ENCODE measurements around the gene PAK1.

PAK1 gene

DNA sequence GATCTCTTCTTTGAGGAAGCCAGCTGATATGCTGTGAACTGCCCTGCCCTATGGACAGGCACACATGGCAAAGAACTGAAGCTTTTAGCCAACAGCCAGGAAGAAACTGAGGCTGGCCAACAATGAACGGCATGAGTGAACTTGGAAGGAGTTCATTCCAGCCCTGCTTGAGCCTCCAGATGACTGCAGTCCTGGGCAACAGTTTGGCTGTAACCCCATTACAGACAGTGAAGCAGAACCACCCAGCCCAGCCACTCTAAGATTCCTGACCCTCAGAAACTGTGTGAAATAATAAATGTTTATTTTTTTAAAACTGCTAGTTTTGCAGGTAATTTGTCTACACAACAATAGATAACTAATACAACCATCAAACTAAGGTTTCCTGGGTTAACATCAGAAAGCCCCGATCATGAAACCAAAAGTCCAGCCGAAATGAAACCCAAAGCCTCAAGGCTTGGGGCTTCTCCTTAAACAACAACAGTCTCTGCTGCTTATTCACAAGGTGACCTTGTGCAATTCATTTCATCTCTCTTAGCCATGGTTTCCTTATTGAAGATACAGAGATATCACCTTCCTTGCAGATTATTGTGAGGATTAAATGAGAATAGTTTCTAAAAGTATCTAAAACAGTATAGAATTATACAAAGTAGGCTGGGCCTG, 31.4 kb downstream of the PAK1 start:
- peak in 3 of 42 donors; percentile 7 to 44 (median 10) for DNase-seq

DNA sequence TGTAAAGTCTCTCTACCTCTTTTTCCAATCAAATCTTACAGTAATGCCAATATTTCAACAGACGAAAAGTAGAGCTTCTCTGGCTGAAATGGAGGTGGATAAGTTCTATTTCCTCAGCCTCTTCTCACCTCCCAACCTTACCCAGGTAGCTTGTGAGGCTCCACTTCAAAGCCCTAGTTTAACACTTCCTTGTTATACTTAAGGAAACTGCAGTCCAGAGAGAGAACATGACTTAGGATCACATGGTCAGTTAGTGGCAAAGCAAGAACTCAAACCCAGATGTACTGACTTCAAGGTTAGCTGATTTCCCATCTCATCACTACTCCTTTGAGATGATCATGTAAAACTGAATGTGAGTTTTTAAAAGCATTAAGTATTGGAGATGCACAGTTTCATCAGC, 32.5 kb downstream of the PAK1 start:
- intact Hi-C loops (cut with DNase I), result no loop called here
- DNase-seq, result no peak

More for the DNA sequence above, 31.4 kb downstream of the PAK1 start:
- intact Hi-C loops (cut with DNase I), result no loop called here

DNA sequence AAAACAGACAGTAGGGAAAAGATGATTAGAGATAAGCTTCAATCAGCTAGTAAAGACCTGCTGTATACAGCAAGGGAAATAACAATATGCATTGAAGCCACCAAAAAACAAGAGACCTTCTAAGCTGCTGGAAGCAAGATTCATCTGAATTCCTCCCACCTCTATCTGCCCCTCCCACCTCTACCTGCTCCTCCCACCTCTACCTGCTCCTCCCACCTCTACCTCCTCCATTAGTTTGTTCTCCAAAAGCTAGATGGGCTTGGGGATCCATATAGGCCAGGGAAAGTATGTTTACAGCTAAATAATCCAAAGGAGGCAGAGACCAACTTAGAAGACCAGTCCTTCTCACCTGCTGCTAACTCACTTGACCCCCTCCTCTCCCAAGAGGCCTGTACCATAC, 33.2 kb downstream of the PAK1 start:
- no peak for DNase-seq
- intact Hi-C loops (cut with DNase I), result no loop called here

DNA sequence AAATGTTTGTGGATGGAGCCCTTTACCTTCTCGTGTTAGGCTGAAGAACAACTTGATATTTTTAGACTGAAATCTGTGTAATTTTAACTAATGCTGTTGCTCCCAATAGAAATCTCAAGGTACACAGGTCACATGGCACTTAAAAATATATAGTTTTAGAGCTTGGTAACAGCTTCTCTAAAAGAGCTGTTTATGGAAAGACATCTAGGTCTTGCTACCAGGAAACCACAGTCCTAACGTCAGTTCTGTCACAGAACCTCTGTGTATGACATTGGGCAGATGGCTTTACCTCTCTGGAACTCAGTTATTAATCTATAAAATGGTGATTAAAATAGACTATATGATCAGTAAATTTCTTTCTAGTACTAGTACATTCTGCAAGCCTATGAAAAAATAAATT, 35.4 kb downstream of the PAK1 start:
- DNase-seq, result no peak
- intact Hi-C loops (cut with DNase I), result no loop called here

DNA sequence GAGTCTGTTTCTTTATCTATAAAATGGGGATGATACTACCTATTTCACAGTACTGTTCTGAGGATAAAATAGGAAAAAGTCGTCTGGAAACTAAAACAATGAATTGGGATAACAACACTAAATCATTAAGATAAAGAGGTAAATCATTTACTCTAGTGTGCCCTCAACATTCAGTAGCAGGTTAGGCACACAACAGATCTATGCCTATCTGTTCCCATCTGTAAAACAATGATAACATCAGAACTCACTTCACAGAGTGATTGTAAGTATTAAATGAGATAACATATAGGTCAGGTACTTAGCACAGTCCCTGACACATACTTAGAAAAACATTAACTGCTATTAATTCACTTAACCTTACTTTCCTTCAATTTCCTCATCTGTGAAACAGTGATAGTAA, 36.9 kb downstream of the PAK1 start:
- intact Hi-C loops (cut with DNase I), result no loop called here
- no peak for DNase-seq

DNA sequence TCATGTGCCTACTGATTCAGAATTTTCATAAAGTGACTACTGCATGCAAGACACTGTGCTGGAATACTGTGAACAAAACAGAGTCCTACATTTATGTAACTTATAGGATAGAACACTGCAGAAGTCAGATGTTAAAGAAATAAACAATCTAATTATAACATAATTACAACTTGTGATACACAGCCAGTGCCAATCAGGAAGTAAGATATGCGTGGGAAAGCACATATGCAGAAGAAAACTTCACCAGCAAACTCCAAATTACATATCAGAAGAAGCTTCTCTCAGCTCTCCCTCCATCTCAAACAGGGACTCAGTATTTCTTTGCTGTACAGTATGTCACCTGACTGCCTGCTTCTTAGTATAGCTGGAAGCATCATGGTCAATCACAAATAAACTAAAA, 37.4 kb downstream of the PAK1 start:
- intact Hi-C loops (cut with DNase I), result no loop called here
- DNase-seq, result no peak

DNA sequence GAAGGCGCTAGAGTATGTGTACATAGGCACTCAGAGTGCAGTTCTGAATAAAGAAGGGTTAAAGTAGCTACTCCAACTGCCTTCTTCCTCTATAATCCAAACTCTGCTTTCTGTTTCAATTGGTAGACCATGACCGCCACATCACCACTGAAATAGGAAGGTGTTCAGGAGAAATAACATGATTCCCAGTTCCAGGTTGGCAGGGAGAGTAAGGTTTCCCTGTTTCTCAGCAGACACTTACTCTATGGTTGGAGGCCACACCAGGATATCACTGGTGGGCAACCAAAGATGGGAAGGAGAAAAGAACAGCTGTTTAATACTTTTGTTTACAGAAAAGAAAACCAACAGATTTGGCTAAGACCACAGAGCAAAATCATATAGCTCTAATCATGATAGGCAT, 37.9 kb downstream of the PAK1 start:
- intact Hi-C loops (cut with DNase I), result no loop called here
- no peak for DNase-seq

DNA sequence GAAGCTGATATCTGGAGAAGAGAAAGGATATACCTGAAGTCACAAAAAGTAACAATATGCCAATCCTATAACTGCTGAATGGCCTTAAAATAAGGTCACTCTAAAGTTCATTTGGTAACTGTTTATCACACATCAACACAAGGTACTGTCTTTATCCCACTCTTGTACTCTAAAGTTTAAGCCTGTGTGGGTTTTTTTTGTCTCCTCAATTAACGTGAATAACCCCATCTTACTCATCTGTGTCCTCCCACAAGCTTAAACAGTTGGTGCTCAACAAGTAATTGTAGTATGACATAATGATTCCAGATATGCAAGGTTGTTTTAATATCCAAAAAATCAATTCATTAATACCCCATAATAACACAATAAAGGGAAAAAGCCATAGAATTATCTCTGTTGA, 42.1 kb downstream of the PAK1 start:
- DNase-seq, result no peak
- intact Hi-C loops (cut with DNase I), result no loop called here

DNA sequence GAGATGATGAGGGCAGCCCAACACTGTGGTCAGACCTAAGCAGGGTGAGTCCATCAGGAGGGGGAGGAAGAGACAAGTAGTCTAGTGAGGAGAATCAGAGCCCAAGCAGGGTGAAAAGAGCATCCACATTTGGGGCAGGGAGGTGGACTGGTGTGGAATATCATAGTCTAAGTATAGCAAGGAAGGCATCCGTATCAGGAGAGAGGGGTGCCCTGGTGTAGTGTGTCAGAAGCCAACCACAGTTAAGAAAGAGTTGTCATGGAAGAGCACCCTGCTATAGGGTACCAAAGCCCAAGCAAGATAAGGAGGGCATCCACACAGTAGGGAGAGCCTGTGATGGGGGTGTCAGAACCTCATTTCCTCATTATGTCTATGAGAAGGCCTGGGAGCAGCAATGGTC, 45.3 kb downstream of the PAK1 start:
- no peak for DNase-seq
- intact Hi-C loops (cut with DNase I), result no loop called here

DNA sequence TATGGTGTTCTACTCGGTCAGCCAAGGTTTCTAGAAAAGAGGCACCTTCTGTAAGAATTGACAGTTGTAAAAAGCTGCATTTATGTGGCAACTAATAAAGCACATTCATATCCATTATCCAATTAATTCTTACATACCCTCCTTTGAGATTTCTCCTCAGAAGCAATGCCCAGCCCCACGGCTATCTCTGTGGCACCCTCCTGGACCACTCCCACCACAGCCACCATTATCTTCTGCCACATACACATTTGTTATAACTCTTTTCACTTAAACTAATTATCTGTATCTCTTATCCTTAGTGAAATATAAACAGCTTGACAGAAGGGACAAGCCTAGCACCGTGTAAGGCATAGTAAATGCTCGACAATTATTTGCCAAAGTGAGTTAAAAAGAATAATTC, 48.5 kb downstream of the PAK1 start:
- intact Hi-C loops (cut with DNase I), result no loop called here
- DNase-seq, result no peak

DNA sequence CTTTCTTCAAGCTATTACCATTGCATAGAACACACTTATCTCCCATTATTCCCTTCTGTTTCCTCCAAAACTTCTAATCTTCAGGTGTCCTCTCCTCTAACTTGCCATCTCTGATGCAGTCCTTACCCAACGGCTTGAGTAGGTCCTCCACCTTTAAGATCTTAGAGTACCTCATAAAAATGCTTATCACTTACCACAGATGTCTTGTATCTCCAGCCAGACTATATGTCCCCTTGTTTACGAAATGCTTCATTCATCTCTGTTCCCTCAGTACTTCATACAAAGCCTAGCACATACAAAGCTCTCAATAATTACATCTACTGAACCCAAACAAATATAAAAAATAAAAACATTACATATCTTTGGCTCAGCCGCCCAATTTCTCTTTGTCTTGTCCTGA, 49.2 kb downstream of the PAK1 start:
- intact Hi-C loops (cut with DNase I), result no loop called here
- no peak for DNase-seq

DNA sequence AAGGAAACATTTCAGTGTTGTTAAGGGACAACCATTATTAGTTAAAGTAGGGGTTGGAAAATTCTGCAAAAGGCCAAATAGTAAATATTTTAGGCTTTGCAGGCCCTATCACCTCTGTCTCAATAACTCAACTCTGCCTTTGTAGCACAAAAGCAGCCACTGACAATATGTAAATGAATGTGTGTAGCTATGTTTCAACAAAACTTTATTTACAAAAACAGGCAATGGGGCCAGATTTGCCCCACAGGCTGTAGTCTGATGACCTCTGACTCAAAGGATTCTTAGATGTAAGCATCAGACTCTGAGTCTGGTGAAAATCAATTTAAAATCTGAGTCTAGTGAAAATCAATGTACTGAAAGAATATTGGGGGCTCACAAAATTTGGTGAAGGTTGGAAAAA, 50.3 kb downstream of the PAK1 start:
- intact Hi-C loops (cut with DNase I), result no loop called here

DNA sequence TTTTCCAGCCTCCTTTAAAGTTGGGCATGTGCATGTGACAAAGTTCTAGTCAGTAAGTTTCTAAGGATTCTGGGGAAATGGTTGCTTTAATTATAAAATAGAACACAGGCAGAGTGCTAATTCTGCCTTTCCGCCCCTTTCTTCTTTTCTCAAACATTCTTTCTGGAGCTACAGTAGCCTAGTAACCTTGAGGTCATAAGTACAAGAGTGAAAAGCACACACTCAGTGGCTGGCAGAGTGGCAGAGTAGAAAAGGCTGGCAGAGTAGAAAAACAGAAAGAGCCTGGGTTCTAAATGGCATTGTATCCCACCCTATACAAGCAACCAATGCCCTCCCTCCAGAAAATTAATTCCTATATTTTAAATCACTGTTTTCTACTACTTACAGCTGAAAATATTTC, 51.2 kb downstream of the PAK1 start:
- intact Hi-C loops (cut with DNase I), result no loop called here
- DNase-seq, result no peak

More for the DNA sequence above, 50.3 kb downstream of the PAK1 start:
- no peak for DNase-seq

DNA sequence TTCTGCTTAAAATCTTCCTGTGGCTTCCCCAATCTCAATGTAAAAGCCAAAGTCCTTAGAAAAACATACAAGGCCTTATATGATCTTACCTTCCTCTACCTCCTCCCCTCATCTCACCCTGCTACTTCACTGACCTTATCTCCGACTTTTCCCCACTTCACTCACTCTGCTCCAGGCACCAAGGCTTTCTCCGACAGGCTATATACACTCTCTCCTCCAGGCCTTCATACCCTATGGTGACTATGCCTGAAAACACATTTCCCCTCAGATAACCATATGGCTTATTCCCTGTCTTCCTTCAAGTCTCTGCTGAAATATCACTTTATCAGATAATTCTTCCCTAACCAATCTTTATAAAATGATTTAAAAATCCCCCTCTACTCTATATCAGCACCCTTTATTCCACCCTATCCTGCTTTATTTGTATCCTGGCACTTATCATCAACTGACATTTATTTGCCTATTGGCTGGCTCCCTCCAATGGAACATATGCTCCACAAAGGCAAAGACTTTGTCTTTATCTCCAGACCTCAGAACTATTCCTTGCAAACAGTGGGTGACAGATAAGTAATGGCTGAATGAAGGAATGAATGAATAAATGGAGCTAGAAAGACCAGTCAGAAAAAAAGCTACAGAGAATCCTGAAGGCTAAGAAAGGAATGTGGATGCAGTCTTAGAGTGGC, 52.7 kb downstream of the PAK1 start:
- DNase-seq, result no peak
- intact Hi-C loops (cut with DNase I), result no loop called here

DNA sequence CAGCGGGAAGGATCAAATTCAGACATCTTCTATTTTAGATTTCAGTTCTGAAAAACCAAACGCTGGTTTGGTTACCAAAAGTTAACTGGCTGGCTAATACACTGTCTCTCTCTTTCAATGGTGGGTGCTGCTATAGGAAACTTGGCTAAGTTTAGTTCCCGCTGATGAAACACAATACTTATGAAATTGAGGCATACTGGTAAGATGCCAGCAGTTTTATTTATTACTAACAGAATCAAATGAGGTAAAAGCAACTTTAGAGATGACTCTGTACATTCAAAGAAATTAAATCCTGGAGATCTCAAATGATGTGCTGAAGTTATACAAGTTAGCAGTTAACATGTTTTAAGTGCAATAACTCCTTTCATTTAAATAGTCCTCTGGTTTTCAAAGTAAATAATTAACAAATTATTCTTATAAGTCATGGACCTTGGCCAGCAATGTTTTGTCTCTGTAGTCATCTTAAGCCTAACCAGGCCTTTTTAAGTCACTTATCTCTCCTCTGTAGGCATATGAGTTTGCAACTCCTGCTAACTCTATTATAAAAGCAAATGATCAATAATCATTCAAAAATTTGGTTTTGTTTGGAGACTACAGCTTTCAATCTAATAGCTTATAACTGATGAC, 54.8 kb downstream of the PAK1 start:
- no peak for DNase-seq
- intact Hi-C loops (cut with DNase I), result no loop called here

DNA sequence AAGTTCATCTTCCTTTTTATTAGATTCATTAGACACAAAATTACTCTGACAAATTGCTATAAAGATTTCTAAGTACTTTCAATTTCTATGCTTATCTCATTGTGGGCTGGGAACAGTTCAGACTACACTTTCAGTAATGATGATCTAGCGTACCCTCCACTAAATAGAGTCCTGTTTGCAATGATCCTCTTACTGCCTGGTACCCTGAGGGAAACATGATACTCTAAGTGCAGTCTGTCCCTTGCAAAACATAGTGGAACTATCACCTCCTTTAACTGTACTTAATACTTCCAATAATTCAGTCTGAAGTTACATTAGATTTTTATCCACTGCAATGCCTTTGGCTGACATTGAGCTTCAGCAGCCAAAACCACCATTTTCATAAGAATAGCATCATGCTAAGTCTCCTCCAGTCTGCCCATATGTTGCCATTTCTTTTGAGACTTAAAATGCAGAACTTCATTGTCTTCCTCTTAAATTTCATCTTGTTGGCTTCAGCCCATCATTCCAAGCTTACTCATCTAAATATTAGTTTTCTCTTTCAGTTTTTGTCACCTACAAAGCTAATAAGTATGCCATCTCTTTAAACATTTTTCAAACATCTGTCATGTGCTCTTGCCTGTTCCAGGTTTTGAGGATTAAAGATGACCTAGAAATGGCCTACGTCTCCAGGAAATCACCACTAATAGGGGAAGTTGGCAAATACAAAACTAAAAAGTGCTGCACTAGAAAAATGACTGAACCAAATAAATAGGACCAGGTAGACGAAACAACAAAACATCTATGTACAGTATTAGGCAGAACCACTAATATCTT, 55.5 kb downstream of the PAK1 start:
- intact Hi-C loops (cut with DNase I), result no loop called here
- no peak for DNase-seq

DNA sequence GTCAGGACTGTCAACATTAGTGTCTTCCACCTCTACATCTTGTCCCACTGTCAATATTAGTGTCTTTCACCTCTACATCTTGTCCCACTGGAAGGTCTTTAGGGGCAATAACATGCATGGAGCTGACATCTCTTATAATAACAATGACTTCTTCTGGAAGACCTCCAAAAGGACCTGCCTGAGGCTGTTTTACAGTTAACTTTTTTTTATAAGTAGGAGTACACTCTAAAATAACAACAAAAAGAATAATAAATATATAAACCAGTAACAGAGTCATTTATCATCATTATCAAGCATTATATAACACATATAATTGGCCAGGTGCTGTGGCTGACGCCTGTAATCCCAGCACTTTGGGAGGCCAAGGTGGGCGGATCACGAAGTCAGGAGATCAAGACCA, 57.5 kb downstream of the PAK1 start:
- no peak for DNase-seq
- intact Hi-C loops (cut with DNase I), result no loop called here

DNA sequence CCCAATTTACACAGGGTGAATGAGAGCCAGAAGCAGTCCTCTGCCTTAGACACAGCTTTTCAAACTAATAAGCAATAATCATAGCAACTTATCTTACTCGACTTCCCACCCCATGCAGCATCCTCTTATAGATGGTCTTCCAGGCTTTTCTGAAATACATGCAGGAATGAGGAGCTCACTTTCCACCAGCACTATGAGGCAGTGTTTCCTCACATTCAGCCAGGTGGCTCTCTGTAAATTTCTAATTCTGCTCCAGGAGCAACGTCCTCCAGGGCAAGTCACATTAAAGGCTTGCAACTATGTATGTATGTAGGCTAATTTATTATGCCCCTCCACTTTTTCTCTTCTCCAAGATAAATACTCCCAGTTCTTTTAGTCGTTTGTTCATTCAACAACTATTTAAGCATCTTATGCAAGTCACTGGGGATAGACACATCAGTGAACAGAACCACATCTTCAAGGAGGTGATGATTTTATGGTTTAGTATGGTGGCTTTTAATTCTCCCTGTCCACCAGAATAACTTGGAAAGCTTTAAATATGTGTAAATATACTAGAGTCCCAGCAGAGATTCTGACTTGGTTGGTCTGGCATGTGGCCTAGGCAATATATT, 59.9 kb downstream of the PAK1 start:
- intact Hi-C loops (cut with DNase I), result no loop called here
- no peak for DNase-seq

DNA sequence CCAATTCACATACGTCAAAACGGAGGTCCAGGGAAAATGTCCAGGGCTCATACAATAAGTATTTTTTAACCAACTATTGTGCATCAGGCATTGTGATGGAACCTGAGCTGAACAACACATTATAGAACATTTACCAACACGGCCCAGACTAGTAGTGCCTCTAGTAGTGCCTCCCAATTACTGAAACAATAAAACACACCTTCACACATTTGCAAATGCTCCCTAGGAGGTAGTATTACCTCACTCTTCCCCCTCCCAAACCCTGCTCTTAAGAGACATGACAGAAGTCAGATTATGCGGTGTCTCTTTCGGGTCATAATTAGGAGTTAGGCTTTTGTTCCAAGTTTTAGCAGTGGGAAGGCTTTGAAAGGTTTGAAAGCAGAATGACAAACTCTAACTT, 61.1 kb downstream of the PAK1 start:
- intact Hi-C loops (cut with DNase I), result no loop called here
- peak in 3 of 42 donors; percentile 16 to 40 (median 32) for DNase-seq
